GM19438 (cell line): ENCODE results near the gene CEP89.
"Not testable (repeated sequence)": the region's sequence is repeated elsewhere in the genome, so short reads cannot be mapped to it uniquely, and the experiment has no call there.

Experiments used
- ATAC-seq: cut with Tn5 transposase; IDR thresholded peaks from one replicate; pipeline ENCODE4 v1.9.1; 2021; ENCODE audit warnings: low read depth; ENCODE audit not compliant: unreplicated experiment

Gene CEP89

DNA sequence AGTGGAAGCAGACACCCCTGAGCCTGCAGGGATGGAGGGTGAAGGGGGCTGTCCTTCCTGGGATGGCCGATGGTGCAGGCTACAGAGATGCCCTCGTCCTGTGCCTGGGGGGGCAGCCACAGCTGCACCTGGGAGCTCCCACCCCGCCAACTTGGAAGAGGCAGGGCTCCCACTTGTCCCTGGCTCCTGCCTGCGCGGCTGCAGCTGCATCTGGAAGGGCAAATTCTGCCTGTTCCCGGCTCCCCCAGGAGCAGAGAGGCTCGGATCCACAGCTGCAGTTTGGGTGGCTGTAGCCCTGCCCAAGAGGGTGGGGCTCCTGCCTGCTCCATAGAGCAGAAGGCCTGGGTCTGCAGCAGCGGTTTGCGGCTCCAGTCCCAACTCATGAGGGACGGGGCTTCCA lies 2.2 kb downstream of the CEP89 start:
- no peak for ATAC-seq

DNA sequence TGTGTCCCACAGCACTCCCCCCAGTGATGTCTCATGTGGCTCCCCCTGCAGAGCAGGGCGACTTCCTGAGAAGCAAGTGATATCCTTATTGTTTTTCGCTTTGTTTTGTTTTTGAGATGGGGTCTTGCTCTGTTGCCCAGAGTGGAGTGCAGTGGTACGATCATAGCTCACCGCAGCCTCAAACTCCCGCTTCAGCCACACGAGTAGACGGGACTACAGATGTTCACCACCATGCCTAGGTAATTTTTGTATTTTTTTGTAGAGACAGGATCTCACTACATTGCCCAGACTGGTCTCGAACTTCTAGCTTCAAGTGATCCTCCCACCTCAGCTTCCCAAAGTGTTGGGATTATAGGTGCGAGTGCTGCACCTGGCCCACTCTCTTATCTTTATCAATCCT lies 5.0 kb downstream of the CEP89 start:
- no peak for ATAC-seq

GRCh38 chr19:32945260-32945659 lies 26.5 kb downstream of the CEP89 start:
- ATAC-seq: no peak

GRCh38 chr19:32941273-32941672 lies 30.5 kb downstream of the CEP89 start:
- ATAC-seq: not testable (repeated sequence)

- no peak for ATAC-seq
Observed at GRCh38 chr19:32936065-32936464, 35.7 kb downstream of the CEP89 start.

- ATAC-seq: no peak
Observed at GRCh38 chr19:32935629-32936028, 36.1 kb downstream of the CEP89 start.

- no peak for ATAC-seq
Observed at GRCh38 chr19:32933571-32933970, 38.2 kb downstream of the CEP89 start.

DNA sequence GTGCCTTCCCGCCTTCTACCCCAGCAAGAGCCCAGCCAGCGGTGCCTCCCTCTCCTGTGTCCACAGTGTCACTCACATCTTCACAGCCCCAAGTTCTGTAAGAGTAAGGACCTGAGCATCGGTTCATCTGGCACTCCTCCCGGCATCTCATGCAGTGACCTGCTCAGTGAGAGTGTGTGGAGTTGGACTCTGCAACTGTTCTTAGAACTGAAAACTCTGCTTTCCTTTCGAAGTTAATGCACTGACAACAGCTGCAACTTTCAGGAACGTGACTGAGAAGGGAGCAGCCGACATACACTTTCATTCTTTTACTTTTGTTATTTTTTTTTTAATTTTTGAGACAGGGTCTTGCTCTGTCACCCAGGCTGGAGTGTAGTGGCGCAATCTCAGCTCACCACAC lies 41.2 kb downstream of the CEP89 start:
- no peak for ATAC-seq

DNA sequence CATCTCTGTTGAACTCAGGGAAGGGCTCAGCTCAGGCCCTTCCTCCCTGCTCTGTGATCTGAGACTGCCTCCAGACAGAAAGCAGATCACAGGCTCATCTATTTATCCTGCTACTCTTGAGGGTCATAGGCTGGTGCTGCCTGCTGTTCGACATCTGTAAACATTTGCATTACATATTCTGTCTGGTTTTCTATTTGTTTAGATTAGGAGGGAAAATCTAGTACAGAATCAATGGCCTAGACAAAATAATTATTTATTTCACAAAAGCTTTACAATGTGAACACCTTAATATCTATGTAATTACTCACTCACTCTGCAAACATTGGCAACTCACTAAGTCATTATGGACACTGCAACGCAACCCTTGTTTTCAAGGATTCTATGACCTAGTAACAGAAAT lies 43.0 kb downstream of the CEP89 start:
- ATAC-seq: no peak

DNA sequence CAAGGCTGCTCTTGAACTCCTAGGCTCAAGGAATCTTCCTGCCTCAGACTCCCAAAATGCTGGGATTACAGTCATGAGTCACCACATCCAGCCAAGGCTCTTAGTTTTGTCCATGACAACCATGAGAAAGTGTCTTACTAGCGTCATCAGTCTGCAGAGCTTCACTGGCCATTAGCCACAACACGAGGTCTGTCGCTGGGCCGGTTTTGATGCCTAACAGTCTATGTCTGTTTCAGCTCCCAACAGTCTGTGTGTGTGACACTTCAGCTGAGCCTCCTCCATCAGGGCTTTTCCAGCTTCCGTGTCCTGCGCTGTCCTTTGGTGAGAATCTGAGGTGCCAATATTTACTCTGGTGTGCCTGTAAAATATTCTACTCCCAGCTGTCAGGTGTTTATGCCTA lies 47.6 kb downstream of the CEP89 start:
- no peak for ATAC-seq

DNA sequence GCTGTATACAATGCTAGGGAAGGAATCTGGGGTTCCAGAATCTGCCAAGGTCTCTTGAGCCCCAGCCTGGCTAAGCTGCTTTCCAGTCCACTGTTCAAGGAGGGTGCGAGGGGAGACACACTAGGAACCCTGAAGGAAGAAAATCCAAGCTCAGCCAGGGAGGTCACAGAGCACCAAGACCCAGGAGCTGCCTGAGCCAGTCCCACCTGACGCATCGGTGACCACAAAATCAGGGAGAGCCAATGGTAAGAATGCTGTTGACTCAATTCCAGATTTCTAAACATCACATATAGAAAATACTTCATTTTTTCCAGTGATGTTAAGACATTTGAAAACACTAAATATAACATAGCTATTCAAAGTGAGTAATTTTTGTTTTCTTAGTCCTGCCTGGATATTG lies 50.1 kb downstream of the CEP89 start:
- ATAC-seq: no peak

DNA sequence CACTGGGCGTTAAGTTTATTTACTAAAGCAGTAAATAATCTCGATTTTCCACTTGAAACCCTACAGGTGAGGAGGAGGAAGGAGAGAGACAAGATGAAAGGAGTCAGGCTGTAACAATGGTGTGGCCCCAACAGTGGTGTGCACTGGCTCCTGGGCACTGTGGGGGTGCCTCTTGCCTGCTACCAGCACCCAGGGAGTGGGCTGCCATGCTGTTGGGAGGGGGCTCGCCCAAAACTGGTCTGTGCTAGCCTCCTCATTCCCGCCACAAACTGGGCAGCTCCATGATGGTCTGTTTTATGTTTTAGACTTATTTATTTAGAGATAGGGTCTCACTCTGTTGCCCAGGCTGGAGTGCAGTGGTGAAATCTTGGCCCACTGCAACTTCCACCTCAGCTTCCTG lies 52.4 kb downstream of the CEP89 start:
- no peak for ATAC-seq

- no peak for ATAC-seq
Observed at GRCh38 chr19:32917616-32917996, 54.2 kb downstream of the CEP89 start.

GRCh38 chr19:32916969-32917615 lies 54.7 kb downstream of the CEP89 start:
- ATAC-seq: no peak

GRCh38 chr19:32914879-32915660 lies 56.7 kb downstream of the CEP89 start:
- no peak for ATAC-seq

- ATAC-seq: no peak
Observed at GRCh38 chr19:32911467-32911866, 60.3 kb downstream of the CEP89 start.

- ATAC-seq: no peak
Observed at GRCh38 chr19:32910874-32911273, 60.9 kb downstream of the CEP89 start.

DNA sequence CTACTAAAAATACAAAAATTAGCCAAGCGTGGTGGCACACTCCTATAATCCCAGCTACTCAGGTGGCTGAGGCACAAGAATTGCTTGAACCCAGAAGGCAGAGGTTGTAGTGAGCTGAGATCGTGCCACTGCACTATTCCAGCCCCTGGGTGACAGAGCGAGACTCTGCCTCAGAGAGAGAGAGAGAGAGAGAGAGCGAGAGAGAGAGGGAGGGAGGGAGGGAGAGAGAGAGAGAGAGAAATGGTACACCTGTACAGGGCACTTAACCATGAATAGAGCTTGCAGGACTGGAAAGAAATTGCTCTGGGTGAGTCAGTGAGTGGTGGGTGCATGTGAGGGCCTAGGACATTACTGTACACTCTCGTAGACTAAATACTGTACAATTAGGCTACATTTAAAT lies 61.7 kb downstream of the CEP89 start:
- no peak for ATAC-seq

DNA sequence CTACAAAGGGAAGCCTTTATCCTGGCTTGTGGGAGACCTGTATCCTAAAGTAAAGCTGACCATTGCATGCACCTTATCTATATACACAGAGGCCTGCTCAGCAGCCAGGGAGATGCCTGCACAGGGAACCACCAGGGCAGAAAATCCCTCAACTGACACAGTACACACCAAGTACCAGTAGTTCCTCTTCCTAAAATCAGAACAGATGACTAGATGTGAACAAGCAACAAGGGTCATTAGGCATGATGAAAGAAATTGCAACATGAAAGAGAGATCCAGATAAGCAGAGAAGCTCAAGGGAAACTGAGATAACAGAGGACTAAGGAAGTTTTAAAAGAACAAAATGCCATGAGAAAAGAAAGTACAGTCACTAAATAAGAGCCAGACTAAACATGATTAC lies 62.5 kb downstream of the CEP89 start:
- no peak for ATAC-seq

GRCh38 chr19:32908641-32909190 lies 63.0 kb downstream of the CEP89 start:
- ATAC-seq: no peak

DNA sequence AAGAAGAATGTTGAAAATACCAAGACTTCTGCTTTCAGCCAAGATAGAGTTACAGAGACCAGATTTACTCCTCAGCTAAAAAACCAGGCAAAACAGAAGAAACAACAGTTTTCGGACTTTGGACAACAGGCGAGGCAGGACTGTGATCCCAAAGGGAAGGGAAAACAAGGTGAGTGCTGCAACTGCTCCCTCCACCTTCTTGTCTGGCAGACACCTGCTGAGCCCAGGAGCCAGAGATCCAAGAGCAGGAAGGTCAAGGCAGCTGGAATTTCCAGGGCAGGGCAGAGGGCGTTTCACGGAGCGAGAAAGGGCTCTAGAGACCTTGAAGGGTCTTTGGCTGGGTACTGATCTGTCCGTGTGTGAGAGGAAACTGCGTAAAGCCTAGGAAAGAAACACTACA lies 69.3 kb downstream of the CEP89 start:
- no peak for ATAC-seq

- ATAC-seq: no peak
Observed at GRCh38 chr19:32901504-32902161, 70.1 kb downstream of the CEP89 start.
